IPS DF 6.9 (cell line): ENCODE results near the gene ZNF81.
"Not testable (repeated sequence)": the region's sequence is repeated elsewhere in the genome, so short reads cannot be mapped to it uniquely, and the experiment has no call there.

ENCODE experiments used
- DNase-seq: peaks from one replicate; pipeline ENCODE4 v3.0.0-alpha.2; 2013; ENCODE audit warnings: low read depth, low spot score
- H3K27ac ChIP-seq: one replicate; pipeline ENCODE4 v1.5.1; 2013; ENCODE audit warnings: low read length, control low read depth
- H3K27me3 ChIP-seq: 2 replicates; pipeline ENCODE4 v1.6.1; 2013; ENCODE audit warnings: mild to moderate bottlenecking, low read length; ENCODE audit not compliant: control insufficient read depth, insufficient read depth
- H3K36me3 ChIP-seq: 2 replicates; pipeline ENCODE4 v1.6.1; 2013; ENCODE audit warnings: low read length; ENCODE audit not compliant: control insufficient read depth, insufficient read depth
- H3K4me1 ChIP-seq: 2 replicates; pipeline ENCODE4 v1.6.1; 2013; ENCODE audit warnings: low read length; ENCODE audit not compliant: control insufficient read depth, insufficient read depth
- H3K4me3 ChIP-seq: 2 replicates; pipeline ENCODE4 v1.5.1; 2013; ENCODE audit warnings: mild to moderate bottlenecking, low read length
- H3K9me3 ChIP-seq: 2 replicates; pipeline ENCODE4 v1.6.1; 2013; ENCODE audit warnings: low read length, inconsistent platforms; ENCODE audit not compliant: control insufficient read depth, insufficient read depth
- WGBS: extraction: QIAGEN DNeasy Blood & Tissue Kit; methylation state at CpG from one replicate; pipeline ENCODE4 v1.1.7; 2013; ENCODE audit warnings: mixed read lengths, missing lambda C conversion rate; ENCODE audit not compliant: insufficient read length, insufficient coverage; 5-methylcytosine and 5-hydroxymethylcytosine counted together

ZNF81 gene

DNA sequence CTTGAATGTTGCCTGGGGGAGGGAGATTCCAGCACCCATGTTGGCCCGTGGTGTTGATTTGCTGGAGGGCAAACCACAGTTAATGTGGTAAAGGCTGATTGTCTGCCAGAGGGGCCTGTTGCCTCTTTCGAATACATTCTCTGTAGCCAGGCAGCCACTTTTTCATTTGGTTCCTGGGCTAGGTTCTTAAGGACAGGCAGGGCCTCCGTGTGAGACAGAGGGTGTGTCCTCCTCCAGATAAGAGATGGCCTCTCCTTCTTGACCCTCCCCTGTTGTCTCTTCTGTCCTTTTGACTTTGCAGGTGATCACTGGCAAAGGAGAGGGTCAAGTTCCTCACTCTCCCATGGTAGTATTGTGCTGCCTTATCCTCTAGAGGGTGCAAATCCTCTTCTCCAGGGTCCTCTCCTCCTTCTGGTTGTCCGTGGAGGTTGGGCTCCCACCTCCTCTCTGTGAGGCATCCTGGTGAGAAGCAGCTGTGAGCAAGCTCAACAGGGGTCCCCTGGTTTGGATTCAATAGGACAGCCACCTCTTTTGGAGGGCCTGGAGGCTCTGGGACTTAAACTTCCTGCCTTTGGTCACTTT, 122.2 kb downstream of the ZNF81 start:
- peak; percentile 7 for DNase-seq
- Histone ChIP-seq H3K4me3 (no peak overlapping the region), H3K9me3 (no peaks in the 10 kb centered on the region), H3K27ac (no peak overlapping the region), H3K36me3 (no peaks in the 10 kb centered on the region), H3K27me3 (no peaks in the 10 kb centered on the region), H3K4me1 (no peaks in the 10 kb centered on the region)
- no CpG with 5 or more reads among the region's 4 CpGs for WGBS

DNA sequence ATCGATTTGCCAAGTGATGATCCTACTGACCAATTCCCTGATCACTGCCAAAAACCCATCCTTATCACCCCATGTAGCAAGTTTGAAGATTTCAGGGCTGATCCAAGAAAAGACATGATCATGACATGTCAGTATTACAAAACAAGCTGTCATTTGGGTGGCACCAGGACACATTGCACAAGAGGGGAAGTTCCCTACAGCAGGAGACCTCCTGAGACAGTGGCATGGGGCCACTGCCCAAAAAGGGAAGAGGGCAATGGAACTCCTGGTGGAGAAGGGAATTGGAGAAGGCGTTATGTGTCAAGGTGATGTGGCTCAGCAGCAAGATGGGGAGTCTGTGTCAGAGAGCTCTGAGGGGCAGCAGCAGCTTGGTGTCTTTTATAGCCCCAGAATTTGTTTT, 123.7 kb downstream of the ZNF81 start:
- Histone ChIP-seq H3K27me3 (no peaks in the 10 kb centered on the region), H3K9me3 (no peaks in the 10 kb centered on the region), H3K4me3 (no peak overlapping the region), H3K4me1 (no peaks in the 10 kb centered on the region), H3K27ac (no peak overlapping the region), H3K36me3 (no peaks in the 10 kb centered on the region)
- WGBS = no CpG with 5 or more reads among the region's 2 CpGs
- no peak for DNase-seq

DNA sequence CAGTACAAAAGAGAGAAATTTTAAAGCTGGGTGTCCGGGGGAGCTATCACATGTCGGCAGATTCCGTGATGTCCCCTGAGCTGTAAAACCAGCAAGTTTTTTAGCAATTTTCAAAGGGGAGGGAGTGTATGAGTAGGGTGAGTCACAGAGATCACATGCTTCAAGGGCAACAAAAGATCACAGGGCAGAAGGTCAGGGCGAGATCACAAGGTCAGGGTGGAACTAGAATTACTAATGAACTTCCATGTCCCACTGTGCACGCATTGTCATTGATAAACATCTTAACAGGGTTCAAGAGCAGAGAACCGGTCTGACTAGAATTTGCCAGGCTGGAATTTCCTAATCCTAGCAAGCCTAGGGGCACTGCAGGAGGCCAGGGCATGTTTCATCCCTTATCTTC, 125.1 kb downstream of the ZNF81 start:
- not testable (repeated sequence) for H3K27ac ChIP-seq, H3K27me3 ChIP-seq, H3K4me1 ChIP-seq, DNase-seq, H3K36me3 ChIP-seq, H3K4me3 ChIP-seq, H3K9me3 ChIP-seq
- no CpG with 5 or more reads among the region's 6 CpGs for WGBS

- H3K27ac ChIP-seq, H3K36me3 ChIP-seq, DNase-seq, H3K4me3 ChIP-seq, H3K9me3 ChIP-seq, H3K4me1 ChIP-seq, H3K27me3 ChIP-seq: not testable (repeated sequence)
- WGBS = no CpG with 5 or more reads among the region's 14 CpGs
Measured at GRCh38 chrX:47965526-47965925, 128.8 kb downstream of the ZNF81 start.
